Activated CD8-positive, alpha-beta memory T cell treated with anti-CD3 and anti-CD28 coated beads for 36 hours (primary cell): Measurements from ENCODE around the gene INTS14. TPM values are rescaled to one million over a fixed set of nuclear protein-coding genes. Genes with fewer than 3 reads are reported as not detected.
"Not testable (repeated sequence)": the region's sequence is repeated elsewhere in the genome, so short reads cannot be mapped to it uniquely, and the experiment has no call there.

Source experiments
- CTCF ChIA-PET: fragments of 350-600 bp; sonication (Branson Sonifier 250); formaldehyde crosslinking; loops from one replicate; lab custom pipeline; 2021; ENCODE audit warnings: antibody characterized with exemption; lab: Charles Lee
- POLR2A ChIA-PET: fragments of 350-600 bp; sonication (Branson Sonifier 250); formaldehyde crosslinking; loops from one replicate; lab custom pipeline; 2021; ENCODE audit warnings: antibody characterized with exemption; lab: Charles Lee
- total RNA-seq, 2 experiments: library from RNA; stranded (reverse); gene quantifications; one replicate each; pipeline ENCODE4 v1.2.3, GENCODE V29; 2021

INTS14 gene
- total RNA-seq, 2 experiments from 2014 or later = 59.2 to 62.3 TPM

- CTCF ChIA-PET = interaction anchor here (0.7 kb wide), 1 partner anchor 233 kb away, joined by 3 read pairs; no protein-coding TSS in a partner anchor
- POLR2A ChIA-PET = no interaction called here
Observed at GRCh38 chr15:65634356-65634755, 23.4 kb upstream of the INTS14 start.

- POLR2A ChIA-PET = no interaction called here
- CTCF ChIA-PET = no interaction called here
Observed at GRCh38 chr15:65633752-65634151, 22.8 kb upstream of the INTS14 start.

GRCh38 chr15:65632780-65633375 is 21.9 kb upstream of the INTS14 start:
- CTCF ChIA-PET = no interaction called here
- POLR2A ChIA-PET = no interaction called here

GRCh38 chr15:65631503-65631902 is 20.6 kb upstream of the INTS14 start:
- ChIA-PET CTCF (interaction anchor here (0.7 to 1.3 kb wide), 2 partner anchors 11 to 25 kb away, joined by 3 read pairs; no protein-coding TSS in a partner anchor), POLR2A (interaction anchor here (1.1 kb wide), 1 partner anchor 237 kb away, joined by 5 read pairs; no protein-coding TSS in a partner anchor)

GRCh38 chr15:65630760-65631159 is 19.8 kb upstream of the INTS14 start:
- POLR2A ChIA-PET = interaction anchor here (1.1 kb wide), 1 partner anchor 237 kb away, joined by 5 read pairs; no protein-coding TSS in a partner anchor
- CTCF ChIA-PET = interaction anchor here (0.7 to 1.3 kb wide), 2 partner anchors 12 to 24 kb away, joined by 3 read pairs; no protein-coding TSS in a partner anchor

GRCh38 chr15:65629548-65629947 is 18.6 kb upstream of the INTS14 start:
- ChIA-PET POLR2A (no interaction called here), CTCF (interaction anchor here (1.1 kb wide), 1 partner anchor 10 kb away, joined by 4 read pairs; no protein-coding TSS in a partner anchor)

- ChIA-PET CTCF (no interaction called here), POLR2A (no interaction called here)
Observed at GRCh38 chr15:65626856-65627255, 15.9 kb upstream of the INTS14 start.

GRCh38 chr15:65623103-65623502 is 12.2 kb upstream of the INTS14 start:
- ChIA-PET POLR2A (no interaction called here), CTCF (no interaction called here)

- CTCF ChIA-PET = interaction anchor here (1.1 kb wide), 1 partner anchor 17 kb away, joined by 3 read pairs; no protein-coding TSS in a partner anchor
- POLR2A ChIA-PET = interaction anchor here (1.0 kb wide), 1 partner anchor 10 kb away, joined by 3 read pairs; the partner anchor contains the start of gene INTS14
Observed at GRCh38 chr15:65621638-65622037, 10.7 kb upstream of the INTS14 start, which contains the start of gene SLC24A1. Gene SLC24A1 (plus strand): TSS chr15:65621938. CDS start chr15:65624081, 2,143 bp downstream.

- ChIA-PET POLR2A (no interaction called here), CTCF (interaction anchor here (1.1 kb wide), 1 partner anchor 17 kb away, joined by 3 read pairs; no protein-coding TSS in a partner anchor)
Observed at GRCh38 chr15:65620833-65621232, 9.9 kb upstream of the INTS14 start.

GRCh38 chr15:65619626-65620290 is 8.8 kb upstream of the INTS14 start:
- ChIA-PET CTCF (interaction anchor here (0.8 kb wide), 1 partner anchor 10 kb away, joined by 4 read pairs; no protein-coding TSS in a partner anchor), POLR2A (no interaction called here)

- ChIA-PET CTCF (no interaction called here), POLR2A (no interaction called here)
Observed at GRCh38 chr15:65618560-65619109, 7.7 kb upstream of the INTS14 start.

- POLR2A ChIA-PET = not testable (repeated sequence)
Observed at GRCh38 chr15:65615887-65616286, 5.0 kb upstream of the INTS14 start.

GRCh38 chr15:65612949-65613744 is 2.2 kb upstream of the INTS14 start:
- ChIA-PET CTCF (no interaction called here), POLR2A (no interaction called here)

More at GRCh38 chr15:65615887-65616286, 5.0 kb upstream of the INTS14 start:
- CTCF ChIA-PET = not testable (repeated sequence)

- POLR2A ChIA-PET = interaction anchor here (0.6 kb wide), 1 partner anchor 9 kb away, joined by 3 read pairs; no protein-coding TSS in a partner anchor
- CTCF ChIA-PET = no interaction called here
Observed at GRCh38 chr15:65612616-65612946, 1.6 kb upstream of the INTS14 start.

- POLR2A ChIA-PET = interaction anchor here (0.6 to 0.8 kb wide), 2 partner anchors 9 to 257 kb away, joined by 3 to 4 read pairs; partner anchors contain the start of gene RAB11A
- CTCF ChIA-PET = interaction anchor here (0.6 to 1.6 kb wide), 3 partner anchors 95 to 251 kb away, joined by 3 to 5 read pairs (median 4); no protein-coding TSS in a partner anchor
Observed at GRCh38 chr15:65611888-65612615, 1.1 kb upstream of the INTS14 start.

GRCh38 chr15:65603559-65603958 is 7.4 kb downstream of the INTS14 start:
- POLR2A ChIA-PET = interaction anchor here (0.8 kb wide), 1 partner anchor 9 kb away, joined by 3 read pairs; no protein-coding TSS in a partner anchor
- CTCF ChIA-PET = interaction anchor here (0.7 kb wide), 1 partner anchor 122 kb away, joined by 3 read pairs; no protein-coding TSS in a partner anchor

GRCh38 chr15:65603134-65603533 is 7.8 kb downstream of the INTS14 start:
- ChIA-PET POLR2A (interaction anchor here (0.8 kb wide), 1 partner anchor 9 kb away, joined by 3 read pairs; no protein-coding TSS in a partner anchor), CTCF (interaction anchor here (0.7 kb wide), 1 partner anchor 122 kb away, joined by 3 read pairs; no protein-coding TSS in a partner anchor)
